Bronchial epithelial cell (primary cell): Measurements from ENCODE around the gene LDLRAD4. TPM values are rescaled to one million over a fixed set of nuclear protein-coding genes. Genes with fewer than 3 reads are reported as not detected.

Experiments used
- DNase-seq: peaks from one replicate; pipeline ENCODE4 v3.0.0-alpha.2; 2010; ENCODE audit warnings: low read depth
- FAIRE-seq: peaks from 2 replicates; lab custom pipeline; 2011; peaks lifted over from hg19 to GRCh38; lab: Jason Lieb, UNC
- H3K27me3 ChIP-seq: 2 replicates; pipeline ENCODE4 v1.5.1; 2011; ENCODE audit warnings: low read length; ENCODE audit not compliant: control insufficient read depth, insufficient read depth
- H3K36me3 ChIP-seq: 2 replicates; pipeline ENCODE4 v1.5.1; 2011; ENCODE audit warnings: low read length; ENCODE audit not compliant: control insufficient read depth, insufficient read depth
- H3K4me3 ChIP-seq: 2 replicates; pipeline ENCODE4 v1.5.1; 2011; ENCODE audit warnings: mild to moderate bottlenecking, low read depth, low read length, control low read depth
- total RNA-seq: library from RNA; depleted of rRNA; stranded (reverse); fragments of >200 nt; gene quantifications from 2 replicates; pipeline ENCODE4 v1.2.1, GENCODE V29; 2014
- TF ChIP-seq, protein P1 (sequence below): IDR thresholded peaks from 2 replicates; pipeline ENCODE4 v1.5.1; 2011; ENCODE audit warnings: mild to moderate bottlenecking, moderate library complexity, low read length, control low read depth, inconsistent platforms; ENCODE audit not compliant: insufficient read depth, severe bottlenecking

The LDLRAD4 gene
- total RNA-seq, 1 donor from 2014 or later, result not detected

GRCh38 chr18:13315000-13315399 is 96.4 kb downstream of the LDLRAD4 start:
- no peaks in the 10 kb centered on the region for H3K27me3 ChIP-seq
- DNase-seq, result no peak
- no peak overlapping the region for H3K4me3 ChIP-seq
- no peak for FAIRE-seq
- H3K36me3 ChIP-seq, result no peaks in the 10 kb centered on the region
- TF ChIP-seq, protein P1, sequence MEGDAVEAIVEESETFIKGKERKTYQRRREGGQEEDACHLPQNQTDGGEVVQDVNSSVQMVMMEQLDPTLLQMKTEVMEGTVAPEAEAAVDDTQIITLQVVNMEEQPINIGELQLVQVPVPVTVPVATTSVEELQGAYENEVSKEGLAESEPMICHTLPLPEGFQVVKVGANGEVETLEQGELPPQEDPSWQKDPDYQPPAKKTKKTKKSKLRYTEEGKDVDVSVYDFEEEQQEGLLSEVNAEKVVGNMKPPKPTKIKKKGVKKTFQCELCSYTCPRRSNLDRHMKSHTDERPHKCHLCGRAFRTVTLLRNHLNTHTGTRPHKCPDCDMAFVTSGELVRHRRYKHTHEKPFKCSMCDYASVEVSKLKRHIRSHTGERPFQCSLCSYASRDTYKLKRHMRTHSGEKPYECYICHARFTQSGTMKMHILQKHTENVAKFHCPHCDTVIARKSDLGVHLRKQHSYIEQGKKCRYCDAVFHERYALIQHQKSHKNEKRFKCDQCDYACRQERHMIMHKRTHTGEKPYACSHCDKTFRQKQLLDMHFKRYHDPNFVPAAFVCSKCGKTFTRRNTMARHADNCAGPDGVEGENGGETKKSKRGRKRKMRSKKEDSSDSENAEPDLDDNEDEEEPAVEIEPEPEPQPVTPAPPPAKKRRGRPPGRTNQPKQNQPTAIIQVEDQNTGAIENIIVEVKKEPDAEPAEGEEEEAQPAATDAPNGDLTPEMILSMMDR, result no peak

GRCh38 chr18:13316063-13316462 is 97.5 kb downstream of the LDLRAD4 start:
- no peak overlapping the region for H3K4me3 ChIP-seq
- H3K36me3 ChIP-seq, result no peaks in the 10 kb centered on the region
- H3K27me3 ChIP-seq, result no peaks in the 10 kb centered on the region
- FAIRE-seq (no peak), DNase-seq (no peak)
- TF ChIP-seq, protein P1, result no peak

DNA sequence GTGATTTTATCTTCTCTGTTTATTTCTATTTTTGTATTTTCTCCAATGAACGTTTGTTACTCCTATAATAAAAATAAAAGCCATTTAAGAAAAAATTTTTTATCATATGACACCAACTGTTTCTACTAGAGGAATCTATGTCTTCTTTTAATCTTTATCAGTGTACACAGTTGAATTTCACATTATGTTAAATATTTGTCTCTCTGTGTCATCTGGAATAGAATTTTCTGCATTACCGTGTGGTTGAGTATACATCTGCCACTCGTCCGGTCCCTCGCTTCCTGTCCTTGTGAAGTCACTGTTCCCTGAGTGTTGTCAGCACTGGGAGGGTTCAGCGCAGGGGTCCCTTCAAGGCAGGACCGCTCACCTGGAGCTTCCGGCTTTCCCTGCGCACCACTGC is 99.2 kb downstream of the LDLRAD4 start:
- no peak for DNase-seq
- Histone ChIP-seq H3K36me3 (no peaks in the 10 kb centered on the region), H3K27me3 (no peaks in the 10 kb centered on the region), H3K4me3 (no peak overlapping the region)
- FAIRE-seq, result no peak
- TF ChIP-seq, protein P1, result no peak

DNA sequence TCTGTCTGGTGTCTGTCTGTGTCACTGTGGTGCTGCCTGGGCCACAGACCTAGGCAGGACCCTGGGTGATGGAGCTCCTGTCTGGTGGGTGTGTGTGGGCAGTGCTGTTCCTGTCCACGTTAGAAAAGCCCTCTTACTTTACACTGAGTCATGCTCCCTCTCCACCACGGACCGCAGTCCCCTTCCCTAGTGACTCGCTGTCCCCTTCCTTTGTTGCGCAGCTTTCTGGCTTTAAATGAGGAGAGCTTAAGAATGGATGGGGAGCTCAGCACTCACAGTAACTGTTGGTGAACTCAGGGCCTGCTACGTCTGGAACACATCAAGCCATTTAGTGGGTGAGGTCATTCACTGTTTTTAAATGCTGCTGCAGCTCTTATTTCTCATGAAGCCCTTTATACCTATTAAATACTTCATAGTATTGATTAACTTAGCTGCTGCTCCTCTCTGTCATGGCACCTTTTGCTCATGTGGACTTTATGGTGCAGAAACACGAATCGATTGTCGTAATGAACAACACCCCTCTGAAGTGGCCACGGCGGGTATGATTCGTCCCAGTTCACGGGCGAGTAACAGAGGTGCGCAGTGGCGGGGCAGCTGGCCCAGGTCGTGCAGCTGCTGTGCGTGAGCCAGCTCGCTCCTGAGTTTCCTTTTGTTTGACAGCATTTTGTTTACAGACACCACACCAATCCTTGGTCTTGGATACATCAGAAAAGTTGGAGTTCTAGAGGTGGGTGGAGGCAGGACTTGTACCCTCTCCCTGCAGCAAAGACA is 100.4 kb downstream of the LDLRAD4 start:
- no peak for DNase-seq
- FAIRE-seq, result no peak

DNA sequence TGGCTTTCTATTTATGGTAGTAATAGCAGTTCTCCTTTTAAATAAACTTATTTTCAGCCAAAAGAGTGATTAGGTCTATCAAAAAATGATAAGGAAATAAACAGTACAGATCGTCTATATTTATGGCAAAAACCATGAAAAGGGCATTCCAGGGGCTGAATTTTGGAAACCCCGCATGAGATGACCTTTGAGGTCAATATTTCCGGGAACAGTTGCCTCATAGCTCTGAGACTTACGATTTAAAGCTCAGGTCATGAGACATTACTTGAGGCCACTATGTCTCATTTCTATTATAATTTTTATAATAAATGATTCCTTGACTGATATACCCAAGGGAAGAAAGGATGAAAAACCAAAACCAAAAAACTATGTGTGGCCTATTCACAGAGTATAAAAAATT is 101.1 kb downstream of the LDLRAD4 start:
- FAIRE-seq, result no peak

More for the DNA sequence above, 100.4 kb downstream of the LDLRAD4 start:
- Histone ChIP-seq H3K36me3 (no peaks in the 10 kb centered on the region), H3K4me3 (no peak overlapping the region), H3K27me3 (no peaks in the 10 kb centered on the region)
- TF ChIP-seq, protein P1, result no peak

More for the DNA sequence above, 101.1 kb downstream of the LDLRAD4 start:
- Histone ChIP-seq H3K36me3 (no peaks in the 10 kb centered on the region), H3K27me3 (no peaks in the 10 kb centered on the region), H3K4me3 (no peak overlapping the region)
- DNase-seq, result no peak
- TF ChIP-seq, protein P1, result no peak
